GM23338 (cell line): Measurements from ENCODE around the gene DDIAS. TPM values are rescaled to one million over a fixed set of nuclear protein-coding genes. Genes with fewer than 3 reads are reported as not detected.

Experiments
- ATAC-seq: fragments of 200-7000 bp; cut with Tn5 transposase; 3 replicates; pipeline ENCODE4 v1.9.1; 2020
- DNase-seq: peaks from one replicate; pipeline ENCODE4 v3.0.0-alpha.2; 2015; ENCODE audit warnings: low spot score
- H2AFZ ChIP-seq: fragments of 200-600 bp; sonication (generic); 2 replicates; pipeline ENCODE4 v1.8.0; 2016; ENCODE audit warnings: antibody characterized with exemption, mild to moderate bottlenecking, moderate library complexity
- H3F3A ChIP-seq: fragments of 200-600 bp; sonication (generic); replicated peaks from 2 replicates; pipeline ENCODE4 v1.8.0; 2017; ENCODE audit warnings: antibody characterized with exemption, mixed run types, low read depth
- H3K27ac ChIP-seq: fragments of 200-600 bp; sonication (generic); 2 replicates; pipeline ENCODE4 v1.6.1; 2016; ENCODE audit warnings: low read depth
- H3K27me3 ChIP-seq: fragments of 200-600 bp; sonication (generic); 2 replicates; pipeline ENCODE4 v1.8.0; 2016; ENCODE audit warnings: mild to moderate bottlenecking, mixed run types, moderate library complexity; ENCODE audit not compliant: insufficient read depth
- H3K36me3 ChIP-seq: fragments of 200-600 bp; sonication (generic); 2 replicates; pipeline ENCODE4 v1.8.0; 2016; ENCODE audit warnings: mild to moderate bottlenecking; ENCODE audit not compliant: insufficient read depth
- H3K4me1 ChIP-seq: fragments of 200-600 bp; sonication (generic); 2 replicates; pipeline ENCODE4 v1.8.0; 2016; ENCODE audit warnings: mild to moderate bottlenecking, moderate library complexity; ENCODE audit not compliant: insufficient read depth
- H3K4me2 ChIP-seq: fragments of 200-600 bp; sonication (generic); 2 replicates; pipeline ENCODE4 v1.7.1; 2017; ENCODE audit warnings: mixed run types
- H3K4me3 ChIP-seq: fragments of 200-600 bp; sonication (generic); 2 replicates; pipeline ENCODE4 v1.6.1; 2016; ENCODE audit warnings: mixed run types
- H3K79me2 ChIP-seq: fragments of 200-600 bp; sonication (generic); replicated peaks from 2 replicates; pipeline ENCODE4 v1.8.0; 2017; ENCODE audit warnings: mild to moderate bottlenecking; ENCODE audit not compliant: insufficient read depth
- H3K9me2 ChIP-seq: fragments of 200-600 bp; sonication (generic); 2 replicates; pipeline ENCODE4 v1.8.0; 2017; ENCODE audit not compliant: insufficient read depth
- H4K20me1 ChIP-seq: fragments of 200-600 bp; sonication (generic); replicated peaks from 2 replicates; pipeline ENCODE4 v1.8.0; 2017; ENCODE audit warnings: mild to moderate bottlenecking; ENCODE audit not compliant: insufficient read depth
- H3K27ac Mint-ChIP-seq: 2 replicates; pipeline ENCODE4 v1.8.0; 2020; ENCODE audit warnings: inconsistent platforms, mild to moderate bottlenecking, moderate library complexity, mixed read lengths
- H3K27me3 Mint-ChIP-seq: 3 replicates; pipeline ENCODE4 v1.8.0; 2022; ENCODE audit warnings: low read depth, mild to moderate bottlenecking, moderate library complexity, mixed read lengths, inconsistent platforms; ENCODE audit not compliant: insufficient read depth, poor library complexity
- H3K36me3 Mint-ChIP-seq: 3 replicates; pipeline ENCODE4 v1.8.0; 2021; ENCODE audit warnings: low read depth, mild to moderate bottlenecking, inconsistent platforms, moderate library complexity, mixed read lengths
- H3K4me1 Mint-ChIP-seq: 3 replicates; pipeline ENCODE4 v1.8.0; 2020; ENCODE audit warnings: mild to moderate bottlenecking, inconsistent platforms, mixed read lengths
- H3K4me3 Mint-ChIP-seq: 3 replicates; pipeline ENCODE4 v1.8.0; 2021; ENCODE audit warnings: moderate library complexity, mild to moderate bottlenecking, inconsistent platforms, mixed read lengths
- H3K9me3 Mint-ChIP-seq: 3 replicates; pipeline ENCODE4 v1.8.0; 2020; ENCODE audit warnings: moderate library complexity, mild to moderate bottlenecking, inconsistent platforms, mixed read lengths
- CREB1 ChIP-seq: fragments of 250-450 bp; sonication (Bioruptor Pico); IDR thresholded peaks from 2 replicates; pipeline ENCODE4 v1.5.0; 2020; ENCODE audit warnings: low read depth, mild to moderate bottlenecking, moderate library complexity
- CTCF ChIP-seq, 2 experiments: fragments of 200-600 bp in 1 of 2; sonication (generic) in 1 of 2; conservative IDR thresholded peaks; 2 replicates each; pipeline versions ENCODE4 v1.5.1 to v1.6.1; 2016 to 2017; ENCODE audit warnings: antibody characterized with exemption in 2 of 2, low read depth in 2 of 2, mild to moderate bottlenecking in 2 of 2, moderate library complexity in 1 of 2
- NANOG ChIP-seq: IDR thresholded peaks from 2 replicates; pipeline ENCODE4 v1.6.1; 2016; ENCODE audit warnings: antibody characterized with exemption, borderline replicate concordance
- POLR2AphosphoS5 ChIP-seq: IDR thresholded peaks from 2 replicates; pipeline ENCODE4 v1.6.1; 2016; ENCODE audit warnings: antibody characterized with exemption, low read depth
- REST ChIP-seq: IDR thresholded peaks from one replicate; pipeline ENCODE4 v1.6.1; 2018; ENCODE audit warnings: antibody characterized with exemption; ENCODE audit not compliant: unreplicated experiment
- polyA plus RNA-seq: library from polyadenylated mRNA; unstranded; fragments of >200 nt; fragmentation: Nextera tagmentation; extraction: Ambion mirVana; gene quantifications from 2 replicates; pipeline ENCODE4 v1.2.1, GENCODE V29; 2016
- total RNA-seq: library from RNA; depleted of rRNA; stranded (reverse); fragments of >200 nt; shearing (Covaris generic); gene quantifications from 2 replicates; pipeline ENCODE4 v1.2.3, GENCODE V29; 2014
- TF ChIP-seq, protein P1 (sequence below): fragments of 250-450 bp; sonication (Bioruptor Pico); IDR thresholded peaks from 2 replicates; pipeline ENCODE4 v1.5.0; 2020; ENCODE audit warnings: mild to moderate bottlenecking, moderate library complexity

DDIAS gene
- total and polyA plus RNA-seq, 2 experiments from 2014 or later: 19.5 to 53.0 TPM

GRCh38 chr11:82867495-82868082 is 33.9 kb upstream of the DDIAS start:
- TF ChIP-seq, protein P1, sequence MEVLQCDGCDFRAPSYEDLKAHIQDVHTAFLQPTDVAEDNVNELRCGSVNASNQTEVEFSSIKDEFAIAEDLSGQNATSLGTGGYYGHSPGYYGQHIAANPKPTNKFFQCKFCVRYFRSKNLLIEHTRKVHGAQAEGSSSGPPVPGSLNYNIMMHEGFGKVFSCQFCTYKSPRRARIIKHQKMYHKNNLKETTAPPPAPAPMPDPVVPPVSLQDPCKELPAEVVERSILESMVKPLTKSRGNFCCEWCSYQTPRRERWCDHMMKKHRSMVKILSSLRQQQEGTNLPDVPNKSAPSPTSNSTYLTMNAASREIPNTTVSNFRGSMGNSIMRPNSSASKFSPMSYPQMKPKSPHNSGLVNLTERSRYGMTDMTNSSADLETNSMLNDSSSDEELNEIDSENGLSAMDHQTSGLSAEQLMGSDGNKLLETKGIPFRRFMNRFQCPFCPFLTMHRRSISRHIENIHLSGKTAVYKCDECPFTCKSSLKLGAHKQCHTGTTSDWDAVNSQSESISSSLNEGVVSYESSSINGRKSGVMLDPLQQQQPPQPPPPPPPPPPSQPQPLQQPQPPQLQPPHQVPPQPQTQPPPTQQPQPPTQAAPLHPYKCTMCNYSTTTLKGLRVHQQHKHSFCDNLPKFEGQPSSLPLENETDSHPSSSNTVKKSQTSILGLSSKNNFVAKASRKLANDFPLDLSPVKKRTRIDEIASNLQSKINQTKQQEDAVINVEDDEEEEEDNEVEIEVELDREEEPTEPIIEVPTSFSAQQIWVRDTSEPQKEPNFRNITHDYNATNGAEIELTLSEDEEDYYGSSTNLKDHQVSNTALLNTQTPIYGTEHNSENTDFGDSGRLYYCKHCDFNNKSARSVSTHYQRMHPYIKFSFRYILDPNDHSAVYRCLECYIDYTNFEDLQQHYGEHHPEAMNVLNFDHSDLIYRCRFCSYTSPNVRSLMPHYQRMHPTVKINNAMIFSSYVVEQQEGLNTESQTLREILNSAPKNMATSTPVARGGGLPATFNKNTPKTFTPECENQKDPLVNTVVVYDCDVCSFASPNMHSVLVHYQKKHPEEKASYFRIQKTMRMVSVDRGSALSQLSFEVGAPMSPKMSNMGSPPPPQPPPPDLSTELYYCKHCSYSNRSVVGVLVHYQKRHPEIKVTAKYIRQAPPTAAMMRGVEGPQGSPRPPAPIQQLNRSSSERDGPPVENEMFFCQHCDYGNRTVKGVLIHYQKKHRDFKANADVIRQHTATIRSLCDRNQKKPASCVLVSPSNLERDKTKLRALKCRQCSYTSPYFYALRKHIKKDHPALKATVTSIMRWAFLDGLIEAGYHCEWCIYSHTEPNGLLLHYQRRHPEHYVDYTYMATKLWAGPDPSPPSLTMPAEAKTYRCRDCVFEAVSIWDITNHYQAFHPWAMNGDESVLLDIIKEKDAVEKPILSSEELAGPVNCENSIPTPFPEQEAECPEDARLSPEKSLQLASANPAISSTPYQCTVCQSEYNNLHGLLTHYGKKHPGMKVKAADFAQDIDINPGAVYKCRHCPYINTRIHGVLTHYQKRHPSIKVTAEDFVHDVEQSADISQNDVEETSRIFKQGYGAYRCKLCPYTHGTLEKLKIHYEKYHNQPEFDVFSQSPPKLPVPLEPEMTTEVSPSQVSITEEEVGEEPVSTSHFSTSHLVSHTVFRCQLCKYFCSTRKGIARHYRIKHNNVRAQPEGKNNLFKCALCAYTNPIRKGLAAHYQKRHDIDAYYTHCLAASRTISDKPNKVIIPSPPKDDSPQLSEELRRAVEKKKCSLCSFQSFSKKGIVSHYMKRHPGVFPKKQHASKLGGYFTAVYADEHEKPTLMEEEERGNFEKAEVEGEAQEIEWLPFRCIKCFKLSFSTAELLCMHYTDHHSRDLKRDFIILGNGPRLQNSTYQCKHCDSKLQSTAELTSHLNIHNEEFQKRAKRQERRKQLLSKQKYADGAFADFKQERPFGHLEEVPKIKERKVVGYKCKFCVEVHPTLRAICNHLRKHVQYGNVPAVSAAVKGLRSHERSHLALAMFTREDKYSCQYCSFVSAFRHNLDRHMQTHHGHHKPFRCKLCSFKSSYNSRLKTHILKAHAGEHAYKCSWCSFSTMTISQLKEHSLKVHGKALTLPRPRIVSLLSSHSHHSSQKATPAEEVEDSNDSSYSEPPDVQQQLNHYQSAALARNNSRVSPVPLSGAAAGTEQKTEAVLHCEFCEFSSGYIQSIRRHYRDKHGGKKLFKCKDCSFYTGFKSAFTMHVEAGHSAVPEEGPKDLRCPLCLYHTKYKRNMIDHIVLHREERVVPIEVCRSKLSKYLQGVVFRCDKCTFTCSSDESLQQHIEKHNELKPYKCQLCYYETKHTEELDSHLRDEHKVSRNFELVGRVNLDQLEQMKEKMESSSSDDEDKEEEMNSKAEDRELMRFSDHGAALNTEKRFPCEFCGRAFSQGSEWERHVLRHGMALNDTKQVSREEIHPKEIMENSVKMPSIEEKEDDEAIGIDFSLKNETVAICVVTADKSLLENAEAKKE (CRISPR knock-in tag): no peak
- peak; percentile 69 to 83 for TF ChIP-seq CTCF (conservative IDR thresholded peaks at IDR 0.05; ENCODE audit: low read depth in 2 of 2)
- ATAC-seq (peak; percentile 86), DNase-seq (peak; percentile 98)
- no peak overlapping the region for H2AFZ ChIP-seq
- Mint-ChIP-seq H3K27ac (no peak overlapping the region), H3K27me3 (no peaks in the 10 kb centered on the region), H3K36me3 (no peaks in the 10 kb centered on the region), H3K4me3 (no peak overlapping the region), H3K4me1 (peaks cover 7% of the 10 kb centered on the region), H3K9me3 (no peaks in the 10 kb centered on the region)
- H3K4me1 ChIP-seq: 0 out of 2 replicates have a peak, but pooled peaks cover 5% of the 10 kb centered on the region
- no peak overlapping the region for H3K27ac ChIP-seq
- H4K20me1 ChIP-seq: no peaks in the 10 kb centered on the region
- H3K4me3 ChIP-seq: no peak overlapping the region
- no peak overlapping the region for H3K4me2 ChIP-seq
- no peaks in the 10 kb centered on the region for H3K9me2 ChIP-seq
- no peaks in the 10 kb centered on the region for H3K27me3 ChIP-seq
- H3K79me2 ChIP-seq: no peaks in the 10 kb centered on the region
- H3F3A ChIP-seq: no peaks in the 10 kb centered on the region
- H3K36me3 ChIP-seq: no peaks in the 10 kb centered on the region

DNA sequence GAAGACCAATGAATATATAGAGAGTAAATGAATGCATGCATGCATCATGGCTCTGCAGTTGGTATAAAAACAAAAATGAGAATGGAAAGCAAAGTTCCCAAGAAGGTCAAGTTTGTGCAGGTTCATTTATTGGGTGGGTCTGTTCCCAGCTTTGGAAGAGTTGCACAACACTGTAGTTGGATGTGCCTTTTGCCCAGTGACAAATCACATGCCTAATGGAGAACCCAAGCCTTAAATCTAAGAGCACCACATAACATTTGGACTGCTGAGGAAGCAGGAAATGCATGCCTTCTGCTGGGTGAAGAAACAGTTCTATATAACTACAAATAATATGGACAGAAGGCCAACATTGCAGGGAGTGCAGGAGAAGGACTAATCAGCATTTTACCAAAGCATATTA is 31.9 kb upstream of the DDIAS start:
- H3K4me3 Mint-ChIP-seq: no peak overlapping the region
- no peak overlapping the region for H3K4me3 ChIP-seq
- H4K20me1 ChIP-seq: no peaks in the 10 kb centered on the region
- no peaks in the 10 kb centered on the region for H3K36me3 Mint-ChIP-seq
- no peak overlapping the region for H2AFZ ChIP-seq
- H3K27ac Mint-ChIP-seq: no peak overlapping the region
- no peaks in the 10 kb centered on the region for H3K79me2 ChIP-seq
- 0 out of 2 replicates have a peak, but pooled peaks cover 5% of the 10 kb centered on the region for H3K4me1 ChIP-seq
- H3K9me2 ChIP-seq: no peaks in the 10 kb centered on the region
- DNase-seq: no peak
- no peaks in the 10 kb centered on the region for H3K27me3 ChIP-seq
- H3K9me3 Mint-ChIP-seq: no peaks in the 10 kb centered on the region
- peaks cover 9% of the 10 kb centered on the region for H3K4me1 Mint-ChIP-seq
- no peaks in the 10 kb centered on the region for H3K36me3 ChIP-seq
- no peak overlapping the region for H3K27ac ChIP-seq
- ATAC-seq: no peak
- no peaks in the 10 kb centered on the region for H3F3A ChIP-seq
- no peaks in the 10 kb centered on the region for H3K27me3 Mint-ChIP-seq
- H3K4me2 ChIP-seq: no peak overlapping the region
- TF ChIP-seq NANOG: no peak
- no peak for TF ChIP-seq CREB1 (CRISPR knock-in tag)
- no peak for TF ChIP-seq REST
- TF ChIP-seq POLR2AphosphoS5: no peak
